SK-MEL-5 (cell line): ENCODE results near the gene EP400. TPM values are rescaled to one million over a fixed set of nuclear protein-coding genes. Genes with fewer than 3 reads are reported as not detected.

Experiments
- DNase-seq: peaks from one replicate; pipeline ENCODE4 v3.0.0-alpha.2; 2016; ENCODE audit warnings: low read depth, low spot score
- in situ Hi-C: cut with HindIII; loops from 2 replicates; pipeline ENCODE4 v1.10.0; 2016; ENCODE audit warnings: low sequenced_read_pairs, high pct_unique_total_duplicates, low pct_unique_long_range_greater_than_20kb
- total RNA-seq: library from RNA; depleted of rRNA; stranded (reverse); fragments of >200 nt; shearing (Covaris generic); gene quantifications from 2 replicates; pipeline ENCODE4 v1.2.3, GENCODE V29; 2014

EP400 gene
- total RNA-seq, 1 experiment from 2014 or later, result 5.7 TPM

DNA sequence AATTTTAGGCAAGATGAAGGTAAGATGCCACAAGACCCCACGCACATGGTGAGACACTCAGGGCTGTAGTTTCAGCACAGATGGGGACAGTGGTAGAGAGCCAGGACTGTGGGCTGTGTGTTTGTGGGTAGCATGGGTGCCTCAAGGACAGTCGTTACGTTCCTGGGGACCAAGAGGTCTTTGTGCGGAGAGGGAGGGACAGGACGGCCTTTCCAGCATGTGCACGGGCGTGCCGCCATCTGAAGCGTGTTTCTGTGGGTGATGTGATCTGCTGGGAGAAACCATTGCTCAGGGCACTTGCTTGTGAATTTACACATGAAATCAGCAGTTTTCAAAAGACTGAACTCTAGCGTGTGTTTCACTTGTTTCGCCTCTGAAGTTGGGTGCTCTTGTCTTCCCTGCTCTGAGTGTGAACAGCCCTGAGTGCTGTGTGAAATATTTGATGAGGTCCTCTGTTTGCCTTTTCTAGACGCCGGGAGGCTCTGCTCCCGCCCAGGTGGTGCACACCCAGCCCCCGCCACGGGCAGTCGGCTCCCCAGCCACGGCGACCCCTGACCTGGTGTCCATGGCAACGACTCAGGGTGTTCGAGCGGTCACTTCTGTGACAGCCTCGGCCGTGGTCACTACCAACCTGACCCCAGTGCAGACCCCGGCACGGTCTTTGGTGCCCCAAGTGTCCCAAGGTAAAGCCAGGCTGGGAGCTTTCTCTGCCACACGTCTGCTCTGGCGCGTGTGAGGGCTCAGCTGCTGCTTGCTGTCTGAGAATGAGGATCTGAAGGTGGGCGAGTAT, 112.1 kb downstream of the EP400 start:
- in situ Hi-C loops, result no loop called here
- no peak for DNase-seq

DNA sequence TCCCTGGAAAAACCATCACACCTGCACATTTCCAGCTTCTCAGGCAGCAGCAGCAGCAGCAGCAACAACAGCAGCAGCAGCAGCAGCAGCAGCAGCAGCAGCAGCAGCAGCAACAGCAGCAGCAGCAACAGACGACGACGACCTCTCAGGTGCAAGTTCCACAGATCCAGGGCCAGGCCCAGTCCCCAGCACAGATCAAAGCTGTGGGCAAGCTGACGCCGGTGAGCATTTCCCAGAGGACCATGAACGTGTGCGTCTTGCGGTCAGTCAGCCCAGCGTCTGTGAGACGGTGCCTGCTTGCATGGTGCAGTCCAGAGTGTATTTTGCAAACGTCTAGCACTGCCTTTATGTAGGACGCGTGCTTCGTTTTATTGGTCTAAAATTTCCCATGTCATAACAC, 112.7 kb downstream of the EP400 start:
- DNase-seq, result no peak
- in situ Hi-C loops, result no loop called here

DNA sequence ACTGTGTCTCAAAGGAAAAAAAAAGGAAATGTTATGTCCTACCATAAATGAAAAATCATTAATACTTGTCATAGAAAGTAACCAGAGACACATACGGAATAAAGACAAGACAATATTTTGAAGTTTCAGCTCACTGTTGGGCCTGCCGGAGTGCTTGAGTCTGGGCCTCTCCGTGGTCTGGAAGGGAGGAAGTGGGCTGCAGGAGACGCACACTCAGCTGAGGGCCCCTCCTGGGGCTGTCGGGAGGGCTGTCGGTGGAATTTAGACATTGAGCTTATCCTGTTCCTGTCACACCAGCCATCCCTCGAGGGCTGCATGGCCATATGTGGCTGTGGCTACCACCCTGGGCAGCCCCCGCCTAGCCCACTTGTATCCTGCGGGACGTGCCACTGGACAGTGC, 113.7 kb downstream of the EP400 start:
- no peak for DNase-seq
- in situ Hi-C loops, result no loop called here

DNA sequence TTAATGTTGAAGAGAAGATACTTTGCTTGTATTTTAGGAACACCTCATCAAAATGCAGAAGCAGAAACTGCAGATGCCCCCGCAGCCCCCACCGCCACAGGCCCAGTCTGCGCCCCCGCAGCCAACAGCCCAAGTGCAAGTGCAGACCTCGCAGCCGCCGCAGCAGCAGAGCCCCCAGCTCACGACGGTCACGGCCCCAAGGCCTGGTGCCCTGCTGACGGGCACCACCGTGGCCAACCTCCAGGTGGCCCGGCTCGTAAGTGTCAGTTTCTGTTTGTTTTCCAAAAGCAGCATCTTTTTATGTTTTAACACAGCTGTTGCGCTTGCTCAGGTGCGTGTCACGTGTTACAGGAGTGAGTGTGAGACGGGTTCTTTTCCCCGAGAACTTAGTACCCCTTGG, 114.9 kb downstream of the EP400 start:
- in situ Hi-C loops, result no loop called here
- DNase-seq, result no peak

DNA sequence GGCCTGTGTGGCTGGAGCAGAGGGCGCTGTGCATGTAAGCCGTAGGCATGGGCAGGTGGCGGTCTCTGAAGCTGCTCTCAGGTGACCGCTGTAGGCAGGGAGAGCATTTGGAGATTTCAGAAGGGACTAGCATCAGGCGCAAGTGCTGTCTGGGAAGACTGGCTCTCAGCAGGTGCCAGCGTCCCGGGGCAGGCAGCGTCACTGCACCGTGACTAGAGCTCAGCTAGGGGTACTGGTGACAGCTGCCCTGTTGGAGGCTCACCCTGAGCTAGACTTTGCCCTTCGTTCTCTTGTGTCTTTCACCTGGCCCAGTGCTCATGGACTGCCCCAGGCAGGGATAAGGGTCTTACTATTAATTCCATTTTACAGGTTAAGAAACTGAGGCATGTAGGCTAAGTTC, 115.5 kb downstream of the EP400 start:
- DNase-seq, result no peak
- in situ Hi-C loops, result no loop called here

DNA sequence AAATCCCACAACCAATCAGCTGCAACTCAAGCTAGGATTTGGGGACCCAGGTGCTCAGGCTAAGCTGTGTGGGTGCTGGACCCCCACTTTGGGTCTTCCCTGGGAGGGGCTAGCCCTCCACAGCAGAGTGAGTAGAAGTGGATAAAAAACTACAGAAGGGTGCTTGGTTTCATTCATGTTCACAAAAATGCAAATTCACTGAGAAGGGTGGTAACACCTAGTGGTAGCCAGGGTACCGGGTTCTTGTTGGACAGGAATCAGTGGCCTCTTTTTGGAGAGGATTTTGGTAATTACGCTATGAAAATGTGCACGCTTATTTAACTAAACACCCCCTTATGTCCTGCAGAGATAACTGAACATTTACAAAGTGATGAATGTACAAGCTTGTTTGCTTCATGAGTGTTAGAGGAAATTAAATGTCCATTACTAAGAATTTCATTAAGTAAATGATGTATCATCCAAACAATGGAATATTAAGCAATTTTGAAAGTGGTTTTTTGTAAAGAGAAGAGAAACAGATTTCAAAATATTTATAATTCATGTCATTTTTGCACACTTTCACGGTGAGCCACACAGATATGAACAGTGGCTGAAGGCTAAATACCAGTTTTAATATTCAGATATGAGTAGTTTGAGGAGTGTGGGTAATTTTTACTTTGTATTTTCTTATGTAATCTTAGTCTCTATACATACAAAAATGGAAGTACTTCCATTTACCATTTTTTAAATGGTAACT, 116.0 kb downstream of the EP400 start:
- DNase-seq, result no peak
- in situ Hi-C loops, result no loop called here

DNA sequence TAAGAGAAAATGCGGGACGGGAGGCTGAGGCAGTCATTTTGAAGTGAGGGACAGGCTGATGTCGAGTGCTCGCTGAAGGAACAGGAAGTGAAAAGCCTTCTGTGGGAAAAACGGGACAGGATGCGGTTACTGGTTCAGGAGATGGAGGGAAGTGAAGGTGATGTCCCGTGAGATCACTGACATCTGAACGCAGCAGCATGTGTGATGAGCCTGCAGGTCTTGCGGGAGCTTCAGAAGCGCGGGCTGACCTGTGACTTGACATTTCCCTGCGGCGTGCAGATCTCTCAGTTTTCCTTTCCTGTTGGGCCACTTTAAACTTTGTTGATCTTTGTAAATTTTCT, 116.6 kb downstream of the EP400 start:
- no peak for DNase-seq

DNA sequence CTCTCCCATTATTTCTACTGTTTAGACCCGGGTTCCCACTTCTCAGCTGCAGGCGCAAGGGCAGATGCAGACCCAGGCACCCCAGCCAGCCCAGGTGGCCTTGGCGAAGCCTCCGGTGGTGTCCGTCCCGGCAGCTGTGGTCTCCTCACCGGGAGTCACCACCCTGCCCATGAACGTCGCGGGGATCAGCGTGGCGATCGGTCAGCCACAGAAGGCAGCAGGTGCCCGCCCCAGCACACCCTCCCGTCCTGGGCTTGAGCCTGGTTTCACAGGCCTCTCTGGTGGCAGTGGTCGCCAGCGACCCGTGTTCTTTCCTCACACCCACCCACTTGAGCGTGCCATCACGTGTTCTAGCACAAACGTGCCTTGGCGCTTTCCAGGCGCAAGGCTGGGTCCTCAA, 117.0 kb downstream of the EP400 start:
- no peak for DNase-seq
- in situ Hi-C loops, result no loop called here

More for the DNA sequence above, 116.6 kb downstream of the EP400 start:
- in situ Hi-C loops, result no loop called here

DNA sequence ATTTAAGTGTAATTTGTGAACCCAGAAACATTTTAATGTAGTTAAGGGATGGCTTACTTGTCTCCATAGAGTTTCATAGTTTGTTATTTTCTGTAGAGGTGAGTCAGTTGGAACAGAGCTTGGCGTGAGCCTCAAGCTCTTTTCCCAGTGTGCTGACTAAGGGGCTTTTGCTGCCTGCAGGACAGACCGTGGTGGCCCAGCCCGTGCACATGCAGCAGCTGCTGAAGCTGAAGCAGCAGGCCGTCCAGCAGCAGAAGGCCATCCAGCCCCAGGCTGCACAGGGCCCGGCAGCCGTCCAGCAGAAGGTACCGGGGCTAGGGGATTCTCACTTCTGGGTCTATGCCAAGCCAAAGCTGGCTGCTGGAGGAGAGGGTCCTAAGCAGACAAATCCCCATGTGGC, 117.4 kb downstream of the EP400 start:
- DNase-seq, result no peak
- in situ Hi-C loops, result no loop called here

DNA sequence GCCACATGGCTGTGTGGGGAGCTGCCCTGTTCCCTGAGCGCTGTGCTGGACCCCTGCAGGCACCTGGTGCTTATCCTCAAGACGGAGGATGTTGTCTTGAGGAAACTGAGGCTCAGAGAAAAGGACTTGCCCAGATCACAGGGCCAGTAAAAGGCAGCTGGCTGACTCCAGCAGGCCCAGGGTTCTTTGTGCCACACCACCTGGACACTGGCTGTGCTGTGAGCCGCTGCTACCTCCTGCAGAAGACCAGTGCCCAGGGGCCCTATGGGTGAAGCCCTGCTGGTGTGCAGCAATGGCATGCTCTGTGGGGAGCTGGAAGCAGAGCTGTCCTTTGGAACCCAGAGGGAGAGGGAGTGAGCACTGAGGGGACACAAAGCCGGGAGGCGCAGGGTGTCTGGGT, 118.5 kb downstream of the EP400 start:
- in situ Hi-C loops, result no loop called here
- DNase-seq, result no peak

DNA sequence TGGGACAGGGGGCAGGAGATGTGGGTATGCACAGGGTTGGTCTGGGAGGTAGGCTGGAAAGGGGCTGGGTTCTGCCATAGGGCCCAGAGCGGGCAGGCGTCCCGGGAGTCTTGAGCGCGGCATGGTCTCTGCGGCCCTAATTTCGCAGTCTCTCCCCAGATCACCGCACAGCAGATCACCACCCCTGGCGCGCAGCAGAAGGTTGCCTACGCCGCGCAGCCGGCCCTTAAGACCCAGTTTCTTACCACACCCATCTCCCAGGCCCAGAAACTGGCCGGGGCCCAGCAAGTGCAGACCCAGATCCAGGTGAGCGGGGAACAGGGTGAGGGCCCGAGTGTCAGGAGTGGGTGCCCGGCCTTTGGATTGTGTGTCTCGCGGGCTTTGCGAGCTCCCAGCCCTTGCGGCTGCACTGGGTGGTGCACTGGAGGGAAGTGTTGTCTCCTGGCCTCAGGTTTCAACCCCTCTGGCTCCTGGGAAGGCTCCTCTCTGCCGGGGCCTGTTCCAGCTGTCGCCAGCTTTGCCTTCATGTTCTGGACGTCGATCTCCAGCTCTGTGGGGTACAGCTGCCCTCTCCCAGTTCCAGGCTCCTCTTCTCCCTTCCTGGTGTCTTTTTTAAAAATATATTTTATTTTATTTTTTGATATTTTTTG, 119.7 kb downstream of the EP400 start:
- in situ Hi-C loops, result no loop called here
- DNase-seq, result no peak

DNA sequence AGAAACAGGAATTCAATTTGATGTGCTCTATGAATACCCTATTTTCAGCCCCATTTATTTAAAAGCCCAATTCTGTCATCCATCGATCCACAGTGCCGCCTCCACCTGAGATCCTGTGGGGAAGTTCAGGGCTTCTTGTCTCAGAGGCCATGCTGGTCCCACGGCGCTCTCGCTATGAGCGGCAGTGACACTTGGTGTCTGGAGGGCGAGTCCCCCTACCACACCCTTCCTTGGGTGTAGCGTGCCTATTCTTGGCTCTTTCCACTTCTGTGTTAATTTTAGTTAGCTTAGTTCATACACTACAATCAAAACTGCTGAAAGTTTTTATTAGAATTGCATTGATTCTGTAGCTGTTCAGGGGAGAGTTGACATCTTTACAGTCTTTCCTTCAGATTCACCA, 120.6 kb downstream of the EP400 start:
- in situ Hi-C loops, result no loop called here
- no peak for DNase-seq

DNA sequence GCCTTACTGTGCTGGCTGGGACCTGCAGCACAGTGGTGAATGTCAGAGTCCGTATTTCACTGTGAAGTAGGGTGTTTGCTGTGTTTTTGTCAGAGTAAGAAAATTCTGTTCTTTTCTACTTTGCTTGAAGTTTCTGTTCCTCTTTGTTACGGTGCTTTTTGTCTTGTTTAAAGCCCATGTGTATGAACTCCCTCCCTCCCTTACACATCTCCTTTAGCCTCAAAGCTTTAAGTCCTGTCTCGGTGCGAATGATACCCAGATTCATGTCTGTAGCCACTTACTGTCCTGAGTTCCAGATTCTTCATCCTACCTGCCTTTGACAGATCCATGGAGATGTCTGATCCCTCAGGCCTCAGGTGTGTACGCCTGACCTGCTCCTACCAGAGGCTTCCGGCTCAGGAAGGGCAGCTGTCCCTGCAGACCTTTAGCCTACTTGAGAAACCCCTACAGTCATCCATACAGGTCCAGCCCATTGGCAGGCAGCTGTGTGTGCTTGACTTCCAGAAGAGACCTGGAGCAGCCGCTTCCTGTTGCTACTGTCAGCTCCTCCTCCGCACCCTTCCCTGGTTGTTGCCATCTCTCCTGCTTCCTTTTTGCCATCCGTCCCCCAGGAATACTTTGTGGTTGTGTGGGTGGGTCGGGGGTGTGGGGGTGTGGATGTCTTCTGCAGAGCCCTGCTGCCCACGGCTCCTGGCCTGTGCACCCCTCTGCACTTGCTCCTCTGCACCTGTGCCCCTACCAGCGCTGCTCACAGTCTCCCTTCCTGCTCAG, 121.5 kb downstream of the EP400 start:
- DNase-seq, result no peak
- in situ Hi-C loops, result no loop called here

DNA sequence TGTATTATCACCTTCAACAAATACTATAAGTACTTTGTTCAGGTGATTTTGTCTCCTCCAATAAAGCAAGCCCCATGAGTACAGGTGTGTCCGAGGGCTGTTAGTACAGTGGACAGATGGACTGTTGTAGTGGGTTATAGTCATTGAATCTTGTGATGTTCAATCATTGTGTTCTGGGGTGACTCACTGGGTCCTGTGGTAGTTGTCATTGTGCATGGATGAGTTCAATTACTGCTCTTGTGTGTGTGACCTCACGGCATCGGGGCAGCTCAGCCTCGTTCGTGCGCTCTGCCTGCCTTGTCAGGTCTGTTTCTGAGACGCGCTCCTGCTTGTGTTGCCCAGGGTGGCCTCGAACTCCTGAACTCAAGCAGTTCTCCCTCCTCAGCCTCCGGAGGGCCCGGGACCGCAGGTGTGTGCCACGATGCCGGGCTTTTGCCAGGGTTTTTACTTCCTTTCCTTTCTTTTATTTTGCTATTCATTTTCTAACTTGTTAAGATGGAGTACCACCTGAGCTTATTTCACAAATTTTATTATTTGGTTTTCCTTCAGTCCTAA, 122.2 kb downstream of the EP400 start:
- DNase-seq, result no peak
- in situ Hi-C loops, result no loop called here

DNA sequence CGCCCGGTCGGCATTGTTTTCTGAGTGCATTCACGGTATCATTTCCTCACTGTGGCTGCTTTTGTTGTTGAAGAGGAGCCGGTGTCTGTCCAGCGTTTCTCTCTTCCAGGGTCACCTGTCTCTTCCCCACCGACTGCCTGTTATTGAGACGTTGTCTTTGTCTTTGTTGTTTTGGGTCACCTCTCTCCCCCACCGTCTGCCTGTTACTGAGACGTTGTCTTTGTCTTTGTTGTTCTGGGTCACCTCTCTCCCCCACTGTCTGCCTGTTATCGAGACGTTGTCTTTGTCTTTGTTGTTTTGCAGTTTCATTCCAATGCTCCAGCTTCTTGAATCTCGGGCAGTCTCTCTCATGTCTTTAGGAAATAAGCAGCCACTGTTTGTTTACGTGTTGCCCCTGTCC, 124.5 kb downstream of the EP400 start:
- in situ Hi-C loops, result no loop called here
- no peak for DNase-seq

DNA sequence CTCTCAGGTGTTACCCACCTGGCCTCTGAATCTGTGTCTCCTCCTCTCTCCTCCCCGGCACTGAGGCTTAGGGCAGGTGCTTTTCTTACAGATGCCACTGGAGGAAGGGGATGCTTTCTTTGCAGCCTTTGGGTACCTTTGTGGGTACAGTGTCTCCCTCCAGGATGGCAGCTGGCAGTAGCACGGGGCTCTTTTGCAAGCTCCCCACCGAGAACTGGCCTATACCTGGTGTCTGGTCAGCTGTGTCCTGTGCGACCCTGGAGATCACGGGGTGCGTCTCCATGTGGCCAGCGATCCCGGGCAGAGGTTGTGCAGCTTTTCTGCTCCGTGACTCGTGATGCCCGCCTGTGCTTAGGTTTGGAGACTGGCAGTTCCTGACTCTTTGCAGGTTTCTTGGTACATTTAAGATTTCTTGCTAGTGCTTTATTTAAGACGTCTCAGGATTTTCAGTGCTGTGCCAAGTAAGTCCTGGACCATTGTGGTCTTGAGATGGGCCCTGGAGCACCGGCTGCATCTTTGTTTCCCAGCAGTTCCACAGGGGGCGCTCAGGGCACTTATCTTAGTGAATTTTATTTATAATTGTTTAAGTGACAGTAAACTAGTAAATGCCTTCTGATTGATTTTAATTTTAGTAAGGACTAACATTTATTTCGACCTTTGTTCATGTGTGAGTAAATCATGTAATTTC, 125.4 kb downstream of the EP400 start:
- in situ Hi-C loops, result no loop called here

More for the DNA sequence above, 125.4 kb downstream of the EP400 start:
- DNase-seq, result peak; percentile 28
